Testis (tissue), 2 donors: Measurements from ENCODE around the gene ABCC10.

Experiments
- POLR2A ChIP-seq: fragments of 450-650 bp; IDR thresholded peaks from one replicate; pipeline ENCODE4 v1.6.1; 2017; ENCODE audit warnings: antibody characterized with exemption, mild to moderate bottlenecking, moderate library complexity
- TF ChIP-seq, protein P1 (sequence below), 3 experiments: fragments of 450-650 bp in 2 of 3; fragments of 200-600 bp in 1 of 3; sonication (generic) in 1 of 3; IDR thresholded peaks; one replicate each; pipeline ENCODE4 v1.5.1; 2016 to 2019; ENCODE audit warnings: antibody characterized with exemption in 3 of 3, mild to moderate bottlenecking in 2 of 3, moderate library complexity in 1 of 3

DNA sequence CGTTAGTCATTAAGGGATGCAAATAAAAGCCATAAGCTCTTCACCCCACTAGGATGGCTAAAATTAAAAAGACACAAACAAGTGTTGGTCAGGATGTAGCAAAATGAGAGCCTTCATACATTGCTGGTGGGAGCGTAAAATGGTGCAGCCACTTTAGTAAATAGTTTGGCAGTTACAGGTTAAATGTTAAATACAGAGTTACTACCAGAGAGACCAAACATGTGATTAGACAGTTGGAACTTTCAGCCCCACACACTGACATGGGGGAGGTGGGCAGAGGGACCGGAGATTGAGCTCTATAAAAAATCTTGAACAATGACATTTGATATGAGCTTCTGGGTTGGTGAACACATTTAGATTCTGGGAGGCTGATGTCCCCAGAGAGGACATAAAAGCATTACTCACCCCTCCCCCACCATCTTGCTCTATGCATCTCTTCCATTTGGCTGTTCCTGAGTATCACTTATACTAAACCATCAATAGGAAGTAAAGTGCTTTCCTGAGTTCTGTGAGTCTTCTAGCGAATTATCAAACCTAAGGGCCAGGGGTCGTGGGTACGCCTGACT, 37.5 kb upstream of the ABCC10 start:
- TF ChIP-seq, protein P1, sequence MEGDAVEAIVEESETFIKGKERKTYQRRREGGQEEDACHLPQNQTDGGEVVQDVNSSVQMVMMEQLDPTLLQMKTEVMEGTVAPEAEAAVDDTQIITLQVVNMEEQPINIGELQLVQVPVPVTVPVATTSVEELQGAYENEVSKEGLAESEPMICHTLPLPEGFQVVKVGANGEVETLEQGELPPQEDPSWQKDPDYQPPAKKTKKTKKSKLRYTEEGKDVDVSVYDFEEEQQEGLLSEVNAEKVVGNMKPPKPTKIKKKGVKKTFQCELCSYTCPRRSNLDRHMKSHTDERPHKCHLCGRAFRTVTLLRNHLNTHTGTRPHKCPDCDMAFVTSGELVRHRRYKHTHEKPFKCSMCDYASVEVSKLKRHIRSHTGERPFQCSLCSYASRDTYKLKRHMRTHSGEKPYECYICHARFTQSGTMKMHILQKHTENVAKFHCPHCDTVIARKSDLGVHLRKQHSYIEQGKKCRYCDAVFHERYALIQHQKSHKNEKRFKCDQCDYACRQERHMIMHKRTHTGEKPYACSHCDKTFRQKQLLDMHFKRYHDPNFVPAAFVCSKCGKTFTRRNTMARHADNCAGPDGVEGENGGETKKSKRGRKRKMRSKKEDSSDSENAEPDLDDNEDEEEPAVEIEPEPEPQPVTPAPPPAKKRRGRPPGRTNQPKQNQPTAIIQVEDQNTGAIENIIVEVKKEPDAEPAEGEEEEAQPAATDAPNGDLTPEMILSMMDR (IDR thresholded peaks at IDR 0.05): no peak
- TF ChIP-seq POLR2A: no peak
